Inferior parietal cortex (tissue), 1 donor: ENCODE results near the gene MROH8.
"Not testable (repeated sequence)": the region's sequence is repeated elsewhere in the genome, so short reads cannot be mapped to it uniquely, and the experiment has no call there.

Source experiments
- DNase-seq: peaks from one replicate; pipeline ENCODE4 v3.0.0-alpha.2; 2016; ENCODE audit errors: extremely low spot score

Gene MROH8

DNA sequence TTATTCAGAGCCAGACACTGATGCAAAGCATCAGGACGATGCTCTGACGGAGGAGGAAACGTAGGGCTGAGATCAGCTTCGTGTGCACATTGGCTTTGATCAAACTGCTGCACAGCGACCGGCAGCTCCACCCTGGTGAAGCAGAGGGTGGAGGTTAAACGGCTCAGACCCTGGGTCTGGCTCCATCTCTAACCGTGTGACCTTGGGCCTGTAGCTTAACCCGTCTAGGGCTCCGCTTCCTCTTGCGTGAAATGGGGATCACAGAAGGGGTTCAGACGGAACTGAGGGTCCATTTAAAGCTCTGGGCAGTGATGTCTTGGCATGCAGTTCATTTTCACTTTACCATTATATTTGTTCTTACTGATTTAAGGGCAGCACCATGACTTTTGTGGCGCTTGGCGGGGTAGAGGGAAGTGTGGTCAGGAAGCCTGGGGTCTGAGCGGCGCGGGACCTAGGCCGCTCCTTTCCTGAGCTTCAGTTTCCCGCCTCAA lies 84.2 kb downstream of the MROH8 start:
- DNase-seq: peak; percentile 4

DNA sequence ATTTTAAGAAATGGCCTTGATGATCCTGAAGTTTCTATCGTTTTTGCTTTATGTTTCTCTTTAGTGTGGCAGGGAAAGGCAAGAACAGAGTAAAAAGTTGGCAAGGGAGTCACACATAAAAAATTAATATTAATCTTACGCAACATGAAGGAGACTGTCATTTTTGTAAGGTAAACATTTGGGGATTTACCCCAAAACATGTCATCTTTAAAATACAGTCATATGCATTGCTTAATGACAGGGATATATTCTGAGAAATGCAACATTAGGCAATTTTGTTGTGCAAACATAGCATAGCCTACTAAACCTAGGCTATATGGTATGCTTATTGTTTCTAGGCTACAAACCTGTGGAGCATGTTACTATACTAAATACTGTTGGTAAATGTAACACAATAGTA lies 88.9 kb downstream of the MROH8 start:
- no peak for DNase-seq

DNA sequence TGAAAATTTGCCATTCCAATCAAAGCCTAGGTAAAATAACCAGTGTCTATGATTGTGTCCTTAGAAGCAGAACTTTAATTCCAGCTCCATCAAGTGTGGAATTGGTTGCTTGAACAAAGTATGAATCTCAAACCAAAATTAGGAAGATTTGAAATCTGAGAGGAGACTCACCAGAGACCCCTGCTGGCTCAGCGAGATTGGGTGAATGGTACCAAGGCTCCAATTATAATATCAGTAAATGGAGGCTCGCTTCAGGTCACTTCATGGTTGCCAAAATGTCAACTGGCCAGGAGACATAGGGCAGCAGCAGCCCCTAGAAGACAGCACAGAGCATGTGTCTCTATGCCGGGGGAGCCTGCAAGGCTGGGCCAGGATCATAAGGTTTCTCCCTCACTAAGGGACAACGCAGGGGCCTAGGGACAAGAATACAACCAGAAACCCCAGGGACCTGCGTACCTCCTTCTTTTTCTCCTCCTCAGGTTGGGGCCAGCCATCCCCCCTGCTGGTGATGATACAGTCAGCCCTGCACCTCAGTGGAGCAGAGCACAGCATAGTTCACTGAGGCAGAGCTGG lies 97.5 kb downstream of the MROH8 start:
- no peak for DNase-seq

DNA sequence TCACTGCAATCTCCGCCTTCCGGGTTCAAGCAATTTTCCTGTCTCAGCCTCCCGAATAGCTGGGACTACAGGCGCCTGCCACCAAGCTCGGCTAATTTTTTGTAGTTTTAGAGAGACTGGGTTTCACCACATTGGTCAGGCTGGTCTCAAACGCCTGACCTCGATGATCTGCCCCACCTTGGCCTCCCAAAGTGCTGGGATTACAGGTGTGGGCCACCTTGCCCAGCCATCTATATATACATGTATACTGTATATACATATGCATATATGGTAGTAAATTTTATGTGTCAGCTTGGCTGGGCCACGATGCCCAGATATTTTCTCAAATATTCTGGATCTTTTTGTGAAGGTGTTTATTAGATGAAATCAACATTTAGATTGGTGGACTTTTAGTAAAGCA lies 102.3 kb downstream of the MROH8 start:
- no peak for DNase-seq

DNA sequence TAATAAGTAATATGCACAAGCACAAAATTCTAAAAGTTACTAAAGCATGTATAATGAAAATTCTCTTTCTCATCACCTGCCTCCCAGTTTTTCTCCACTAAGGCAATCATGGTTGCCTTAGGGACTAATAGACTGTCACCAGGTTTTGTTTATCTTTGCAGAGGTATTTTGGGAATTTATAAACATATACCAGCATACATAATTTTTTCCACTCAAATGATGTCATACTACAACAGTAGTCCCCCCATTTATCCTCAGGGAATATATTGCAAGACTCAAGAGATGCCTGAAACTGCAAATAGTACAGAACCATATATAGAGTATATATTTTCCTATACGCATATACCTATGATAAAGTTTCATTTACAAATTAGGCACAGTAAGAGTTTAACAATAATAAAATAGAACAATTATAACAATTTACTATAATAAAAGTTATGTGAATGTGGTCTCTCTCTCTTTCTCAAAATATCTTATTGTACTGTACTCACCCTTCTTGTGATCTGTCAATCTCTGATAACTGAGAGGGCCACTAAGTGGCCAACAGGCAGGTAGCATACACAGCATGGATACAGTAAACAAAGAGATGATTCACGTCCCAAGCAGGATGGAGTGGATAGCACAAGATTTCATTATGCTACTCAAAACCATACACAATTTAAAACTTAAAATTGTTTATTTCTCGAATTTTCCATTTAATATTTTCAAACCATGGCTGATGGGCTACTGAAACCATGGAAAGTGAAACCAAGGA lies 103.2 kb downstream of the MROH8 start:
- DNase-seq: no peak

DNA sequence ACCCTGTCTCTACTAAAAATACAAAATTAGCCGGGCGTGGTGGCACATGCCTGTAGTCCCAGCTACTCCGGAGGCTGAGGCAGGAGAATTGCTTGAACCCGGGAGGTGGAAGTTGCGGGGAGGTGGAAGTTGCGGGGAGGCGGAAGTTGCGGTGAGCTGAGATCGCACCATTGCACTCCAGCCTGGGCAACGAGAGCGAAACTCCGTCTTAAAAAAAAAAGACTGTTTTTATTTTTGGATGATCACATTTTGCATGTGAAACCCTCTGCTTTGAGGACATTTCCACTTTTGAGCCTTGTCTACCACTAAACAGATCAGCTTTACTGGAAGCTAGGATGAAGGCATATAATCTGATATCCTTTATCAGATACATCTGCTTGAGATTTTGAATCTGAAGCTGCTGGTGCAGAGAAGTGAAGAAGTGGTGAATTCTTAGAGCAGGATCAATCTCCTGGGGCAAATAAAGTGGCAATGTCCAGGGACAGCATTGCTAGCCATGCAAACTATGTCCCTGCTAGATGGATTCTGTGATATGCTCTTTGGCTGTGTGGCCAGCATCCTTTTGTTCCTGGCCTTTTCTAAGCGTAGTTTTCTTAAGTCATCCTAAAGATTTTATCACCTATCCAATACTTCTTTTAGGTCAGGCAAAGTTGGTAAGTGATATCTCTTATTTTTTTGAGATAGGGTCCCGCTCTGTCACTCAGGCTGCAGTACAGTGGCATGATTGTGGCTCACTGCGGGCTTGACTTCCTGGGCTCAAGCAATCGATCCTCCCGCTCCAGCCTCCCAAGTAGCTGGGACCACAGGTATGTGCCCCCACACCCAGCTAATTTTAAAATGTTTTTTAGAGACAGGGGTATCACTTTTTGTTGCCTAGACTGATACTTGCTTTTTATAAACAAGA lies 106.8 kb downstream of the MROH8 start:
- DNase-seq: no peak

DNA sequence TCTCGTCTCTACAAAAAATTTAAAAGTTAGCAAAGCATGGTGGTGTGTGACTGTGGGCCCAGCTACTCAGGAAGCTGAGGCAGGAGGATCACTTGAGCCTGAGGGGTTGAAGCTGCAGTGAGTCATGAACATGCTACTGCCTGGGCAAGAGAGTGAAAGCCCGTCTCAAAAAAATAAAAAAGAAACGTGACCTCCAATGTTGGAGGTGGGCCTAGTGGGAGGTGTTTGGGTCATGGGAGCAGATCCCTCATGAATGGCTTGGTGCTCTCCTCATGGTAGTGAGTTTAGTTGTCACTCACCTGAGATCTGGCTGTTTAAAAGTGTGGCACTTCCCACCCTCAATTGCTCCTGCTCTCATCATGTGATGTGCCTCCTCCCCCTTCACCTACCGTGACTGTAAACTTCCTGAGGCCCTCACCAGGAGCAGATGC lies 107.9 kb downstream of the MROH8 start:
- no peak for DNase-seq

DNA sequence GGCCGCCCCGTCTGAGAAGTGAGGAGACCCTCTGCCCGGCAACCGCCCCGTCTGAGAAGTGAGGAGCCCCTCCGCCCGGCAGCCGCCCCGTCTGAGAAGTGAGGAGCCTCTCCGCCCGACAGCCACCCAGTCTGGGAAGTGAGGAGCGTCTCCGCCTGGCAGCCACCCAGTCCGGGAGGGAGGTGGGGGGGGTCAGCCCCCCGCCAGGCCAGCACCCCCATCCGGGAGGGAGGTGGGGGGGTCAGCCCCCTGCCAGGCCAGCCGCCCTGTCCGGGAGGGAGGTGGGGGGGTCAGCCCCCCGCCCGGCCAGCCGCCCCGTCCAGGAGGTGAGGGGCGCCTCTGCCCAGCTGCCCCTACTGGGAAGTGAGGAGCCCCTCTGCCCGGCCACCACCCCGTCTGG lies 109.8 kb downstream of the MROH8 start:
- not testable (repeated sequence) for DNase-seq

DNA sequence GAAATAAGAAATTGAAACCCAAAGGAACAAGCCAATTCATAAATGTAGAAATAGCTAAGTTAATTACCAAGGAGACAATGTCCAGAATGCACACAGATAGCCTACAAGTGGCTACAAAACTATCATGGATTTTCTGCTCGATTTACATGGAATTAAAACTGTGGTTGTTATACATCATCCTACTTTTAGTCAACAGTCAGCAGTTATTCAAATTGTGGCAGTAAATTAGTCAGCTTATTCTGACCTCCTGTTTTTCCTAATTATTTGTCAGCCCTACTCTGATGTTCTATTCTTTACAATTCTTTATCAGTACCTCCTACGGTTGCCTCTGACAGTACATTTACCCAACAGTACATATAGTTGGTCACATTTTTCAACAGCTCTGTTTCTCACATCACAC lies 113.2 kb downstream of the MROH8 start:
- no peak for DNase-seq

DNA sequence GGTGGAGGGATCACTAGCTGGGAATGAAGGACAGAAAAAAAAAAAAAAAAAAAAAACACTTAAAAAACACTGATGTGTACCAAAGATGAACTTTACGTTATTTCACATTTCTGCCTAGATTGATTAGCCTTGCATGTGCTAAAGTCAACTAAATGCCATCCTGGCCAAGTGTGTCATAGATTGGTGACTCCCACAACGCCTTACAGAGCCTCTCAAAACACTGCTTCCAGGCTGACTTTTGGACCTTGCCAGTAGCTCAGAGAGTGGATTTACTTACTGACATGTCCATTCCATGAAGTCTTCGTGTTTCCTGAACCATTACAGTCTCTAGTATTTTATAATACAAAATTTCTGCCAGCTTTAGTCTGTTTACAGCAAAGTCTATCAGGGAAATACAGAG lies 124.1 kb downstream of the MROH8 start:
- no peak for DNase-seq

DNA sequence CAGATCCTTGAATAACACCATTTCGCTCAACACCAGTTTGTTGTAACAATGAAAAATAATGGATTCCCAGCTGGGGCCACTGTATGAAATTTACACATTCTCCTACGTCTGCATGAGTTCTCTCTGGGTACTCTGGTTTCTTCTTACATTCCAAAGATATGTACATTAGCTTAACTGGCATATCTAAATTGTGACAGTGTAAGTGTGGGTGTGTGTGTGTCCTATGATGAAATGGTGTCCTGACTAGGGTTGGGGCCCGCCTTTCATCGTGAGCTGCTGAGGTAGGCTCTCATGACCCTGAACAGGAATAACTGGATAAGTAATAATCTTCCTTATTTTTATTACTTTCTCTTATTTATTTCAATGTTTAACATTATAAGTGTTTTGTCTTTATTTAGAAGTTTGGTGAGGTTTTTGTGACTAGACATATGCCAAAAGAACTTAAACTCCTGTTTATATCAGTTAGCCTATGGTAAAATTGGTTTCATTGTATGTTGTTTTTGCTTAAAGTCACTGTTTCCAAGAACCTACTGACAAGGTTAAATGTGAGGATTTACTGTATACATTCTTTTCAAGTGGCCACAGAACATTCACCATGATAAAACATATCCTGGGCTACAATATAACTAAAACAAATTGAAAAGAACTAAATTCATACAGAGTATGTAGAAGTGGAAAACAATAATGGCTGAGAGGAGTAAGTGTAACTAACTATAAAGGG lies 126.0 kb downstream of the MROH8 start:
- DNase-seq: no peak
